Activated naive CD4-positive, alpha-beta T cell treated with anti-CD3 and anti-CD28 coated beads for 36 hours (primary cell): ENCODE results near the gene BLOC1S3. TPM values are rescaled to one million over a fixed set of nuclear protein-coding genes. Genes with fewer than 3 reads are reported as not detected.

Experiments used
- total RNA-seq, 2 experiments: library from RNA; stranded (reverse); gene quantifications; one replicate each; pipeline ENCODE4 v1.2.3, GENCODE V29; 2021

BLOC1S3 gene
- total RNA-seq, 2 experiments from 2014 or later, result 5.1 to 6.5 TPM

Other genes with a start within 250 kb of the BLOC1S3 start
- not detected for gene APOC4, start 236.5 kb upstream of the BLOC1S3 start, total RNA-seq
- gene APOC2, start 232.7 kb upstream of the BLOC1S3 start, total RNA-seq, result not detected
- gene CLPTM1, start 223.4 kb upstream of the BLOC1S3 start, total RNA-seq, result 10 to 100 TPM; 32.4 to 34.6 TPM
- 10 to 100 TPM; 55.4 to 57.3 TPM for gene RELB, start 177.3 kb upstream of the BLOC1S3 start, total RNA-seq
- gene CLASRP, start 139.7 kb upstream of the BLOC1S3 start, total RNA-seq, result 100 to 1,000 TPM; 106 to 113 TPM
- 1 to 10 TPM; 1.1 to 1.4 TPM for gene ZNF296, start 102.3 kb upstream of the BLOC1S3 start, total RNA-seq
- gene GEMIN7, start 99.5 kb upstream of the BLOC1S3 start, total RNA-seq, result 10 to 100 TPM; 14.7 to 15.4 TPM
- gene PPP1R37, start 85.6 kb upstream of the BLOC1S3 start, total RNA-seq, result 10 to 100 TPM; 10.2 to 10.3 TPM
- under 1 TPM in 1 of 2 experiments, not detected in 1; 0.17 TPM for gene NKPD1, start 17.8 kb upstream of the BLOC1S3 start, total RNA-seq
- 10 to 100 TPM; 28.1 to 28.4 TPM for gene TRAPPC6A, start 547 bp upstream of the BLOC1S3 start, total RNA-seq
- gene EXOC3L2, start 66.6 kb downstream of the BLOC1S3 start, total RNA-seq, result not detected
- 10 to 100 TPM; 13.0 to 15.7 TPM for gene MARK4, start 72.5 kb downstream of the BLOC1S3 start, total RNA-seq
- gene CKM, start 144.1 kb downstream of the BLOC1S3 start, total RNA-seq, result not detected
- gene KLC3, start 162.0 kb downstream of the BLOC1S3 start, total RNA-seq, result not detected
- gene ERCC2, start 191.8 kb downstream of the BLOC1S3 start, total RNA-seq, result 10 to 100 TPM; 20.6 to 22.9 TPM
- 1 to 10 TPM; 4.0 to 4.8 TPM for gene PPP1R13L, start 226.3 kb downstream of the BLOC1S3 start, total RNA-seq
- 1 to 10 TPM; 7.4 to 7.6 TPM for gene POLR1G, start 227.9 kb downstream of the BLOC1S3 start, total RNA-seq
- 10 to 100 TPM; 28.9 to 30.7 TPM for gene ERCC1, start 245.1 kb downstream of the BLOC1S3 start, total RNA-seq